Adrenal gland (tissue), 12 donors: ENCODE results near the gene TRIAP1. TPM values are rescaled to one million over a fixed set of nuclear protein-coding genes. Genes with fewer than 3 reads are reported as not detected.

Experiments used
- DNase-seq, 7 donors: peaks; one replicate each; pipeline ENCODE4 v3.0.0-alpha.2; 2019 to 2020
- H3K27ac ChIP-seq, 5 donors: fragments of 200-600 bp; sonication (generic) in 4 of 5; 1 replicate in 3 of 5; 2 replicates in 2 of 5; pipeline versions ENCODE4 v1.5.1 to v1.8.0; 2016 to 2020; ENCODE audit warnings: mild to moderate bottlenecking in 1 of 5
- H3K27me3 ChIP-seq: fragments of 200-600 bp; 2 replicates; pipeline ENCODE4 v1.8.0; 2021
- H3K36me3 ChIP-seq, 2 donors: fragments of 200-600 bp; replicated peaks in 1 of 2; 1 replicate in 1 of 2; 2 replicates in 1 of 2; pipeline versions ENCODE4 v1.5.1 to v1.8.0; 2018 to 2022
- H3K4me1 ChIP-seq, 2 donors: fragments of 200-600 bp; replicated peaks in 1 of 2; 1 replicate in 1 of 2; 2 replicates in 1 of 2; pipeline versions ENCODE4 v1.5.1 to v1.8.0; 2018 to 2021
- H3K4me3 ChIP-seq, 4 donors: fragments of 200-600 bp; sonication (generic) in 3 of 4; one replicate each; pipeline ENCODE4 v1.5.1; 2016 to 2018
- H3K9me3 ChIP-seq, 3 donors: fragments of 200-600 bp; sonication (generic) in 1 of 3; replicated peaks in 1 of 3; 1 replicate in 2 of 3; 2 replicates in 1 of 3; pipeline versions ENCODE4 v1.5.1 to v1.8.0; 2016 to 2021
- POLR2A ChIP-seq, 2 donors: fragments of 450-650 bp; IDR thresholded peaks; one replicate each; pipeline ENCODE4 v1.6.1; 2017; ENCODE audit warnings: antibody characterized with exemption in 2 of 2, mild to moderate bottlenecking in 2 of 2, moderate library complexity in 1 of 2
- WGBS, 4 donors: extraction: QIAGEN DNeasy Blood & Tissue Kit in 2 of 4; methylation state at CpG; one replicate each; pipeline versions ENCODE4 v1.1.5 to v1.1.7; 2013 to 2017; 5-methylcytosine and 5-hydroxymethylcytosine counted together
- intact Hi-C, 2 donors: fragments of 100-400 bp; cut with DNase I; formaldehyde crosslinking; loops; one replicate each; pipeline versions ENCODE4 v1.14.1 to v1.15.0; 2022 to 2023
- polyA plus RNA-seq, 3 donors: library from polyadenylated mRNA; stranded (reverse); fragments of 200-250 nt in 2 of 3; fragments of 350-450 nt in 1 of 3; fragmentation: Illumina TruSeq in 1 of 3; extraction: RNeasy Lipid Tissue Mini Kit (QIAGEN cat#74804) in 1 of 3; gene quantifications; one replicate each; pipeline ENCODE4 v1.2.3, GENCODE V29; 2013 to 2014
- total RNA-seq, 9 donors: library from RNA; depleted of rRNA in 4 of 9; stranded (reverse); fragments of >200 nt in 4 of 9; fragments of 120-200 nt in 1 of 9; fragmentation: NEBNext Ultra II Directional in 1 of 9; extraction: Animal tissue kit (Norgen Biotek cat#: 25700) in 1 of 9; gene quantifications; one replicate each; pipeline versions ENCODE4 v1.1.0 to v1.2.4, GENCODE V29; 2013 to 2023
- TF ChIP-seq, protein P1 (sequence below), 6 experiments: fragments of 450-650 bp in 4 of 6; fragments of 200-600 bp in 2 of 6; sonication (generic) in 1 of 6; IDR thresholded peaks; 1 replicate in 5 of 6; 2 replicates in 1 of 6; pipeline versions ENCODE4 v1.5.1 to v1.8.0; 2016 to 2021; ENCODE audit warnings: antibody characterized with exemption in 6 of 6, mild to moderate bottlenecking in 2 of 6, moderate library complexity in 1 of 6
- donor health status: healthy with polysubstance abuse.
- donor health status: Bipolar disorder and iron deficiency.
- donor health status: DM: yes; HTN: yes; CAD: no.
- donor health status: DM: no; HTN: no; CAD: no.
- donor health status: DM: no; HTN: no; CAD: no.
- donor health status: DM: yes; HTN: yes; CAD: no.

The TRIAP1 gene
- total and polyA plus RNA-seq, 12 donors = 8.2 to 53.5 (median 19.9) TPM

DNA sequence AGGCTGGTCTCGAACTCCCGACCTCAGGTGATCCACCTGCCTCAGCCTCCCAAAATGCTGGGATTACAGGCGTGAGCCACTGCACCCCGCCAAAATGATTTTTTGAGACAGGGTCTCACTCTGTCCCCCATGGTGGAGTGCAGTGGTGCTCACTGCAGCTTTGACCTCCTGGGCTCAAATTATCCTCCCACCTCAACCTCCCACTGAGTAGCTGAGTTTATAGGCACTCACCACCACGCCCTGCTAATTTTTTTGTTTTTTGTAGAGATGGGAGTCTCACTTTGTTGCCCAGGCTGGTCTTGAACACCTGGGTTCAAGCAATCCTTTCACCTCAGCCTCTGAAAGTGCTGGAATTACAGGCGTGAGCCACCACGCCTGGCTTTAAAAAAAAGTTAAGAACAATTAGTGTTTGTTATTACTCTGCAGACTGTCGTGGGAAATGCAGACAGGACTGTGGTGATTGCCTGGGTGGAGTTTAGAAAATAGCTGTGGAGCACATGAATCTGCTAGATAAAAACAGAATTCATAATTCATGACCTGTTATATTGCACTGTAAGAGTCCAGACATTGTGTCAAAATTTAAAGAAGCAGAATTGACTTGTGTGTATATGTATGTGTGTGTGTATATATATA lies 17.5 kb downstream of the TRIAP1 start:
- intact Hi-C loops = no loop called here

DNA sequence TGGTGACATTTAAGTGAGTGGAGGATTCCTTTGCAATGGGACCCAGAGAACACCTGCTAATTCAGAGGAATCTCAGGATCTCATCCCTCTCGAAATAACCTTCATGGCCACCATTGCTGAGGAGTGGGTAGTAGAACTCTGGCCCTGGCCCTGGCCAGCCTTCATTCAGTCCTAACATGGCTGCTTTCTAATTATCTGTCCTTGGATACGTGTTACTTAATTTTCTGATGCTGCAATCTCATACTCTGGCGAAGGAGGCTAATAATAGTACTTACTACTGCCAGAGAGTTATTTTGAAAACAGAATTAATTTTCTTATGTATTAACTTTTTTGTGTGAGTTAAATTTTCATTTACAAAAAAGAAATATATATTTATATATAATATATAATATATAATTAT lies 20.4 kb downstream of the TRIAP1 start:
- no peaks in the 10 kb centered on the region for H3K36me3 ChIP-seq
- no peak overlapping the region for H3K4me3 ChIP-seq
- no peaks in the 10 kb centered on the region for H3K9me3 ChIP-seq
- TF ChIP-seq POLR2A (IDR thresholded peaks at IDR 0.05) = no peak
- TF ChIP-seq, protein P1, sequence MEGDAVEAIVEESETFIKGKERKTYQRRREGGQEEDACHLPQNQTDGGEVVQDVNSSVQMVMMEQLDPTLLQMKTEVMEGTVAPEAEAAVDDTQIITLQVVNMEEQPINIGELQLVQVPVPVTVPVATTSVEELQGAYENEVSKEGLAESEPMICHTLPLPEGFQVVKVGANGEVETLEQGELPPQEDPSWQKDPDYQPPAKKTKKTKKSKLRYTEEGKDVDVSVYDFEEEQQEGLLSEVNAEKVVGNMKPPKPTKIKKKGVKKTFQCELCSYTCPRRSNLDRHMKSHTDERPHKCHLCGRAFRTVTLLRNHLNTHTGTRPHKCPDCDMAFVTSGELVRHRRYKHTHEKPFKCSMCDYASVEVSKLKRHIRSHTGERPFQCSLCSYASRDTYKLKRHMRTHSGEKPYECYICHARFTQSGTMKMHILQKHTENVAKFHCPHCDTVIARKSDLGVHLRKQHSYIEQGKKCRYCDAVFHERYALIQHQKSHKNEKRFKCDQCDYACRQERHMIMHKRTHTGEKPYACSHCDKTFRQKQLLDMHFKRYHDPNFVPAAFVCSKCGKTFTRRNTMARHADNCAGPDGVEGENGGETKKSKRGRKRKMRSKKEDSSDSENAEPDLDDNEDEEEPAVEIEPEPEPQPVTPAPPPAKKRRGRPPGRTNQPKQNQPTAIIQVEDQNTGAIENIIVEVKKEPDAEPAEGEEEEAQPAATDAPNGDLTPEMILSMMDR (IDR thresholded peaks at IDR 0.05) = no peak
- 52 to 74% (median 61%) methylated on average over 3 of the region's 3 CpGs for WGBS, 4 donors
- no peak overlapping the region for H3K27ac ChIP-seq
- no peak for DNase-seq
- H3K27me3 ChIP-seq = no peaks in the 10 kb centered on the region
- intact Hi-C loops = no loop called here
- no peaks in the 10 kb centered on the region for H3K4me1 ChIP-seq

More for the DNA sequence above, 17.5 kb downstream of the TRIAP1 start:
- H3K36me3 ChIP-seq = no peaks in the 10 kb centered on the region
- no peak overlapping the region for H3K4me3 ChIP-seq
- no peaks in the 10 kb centered on the region for H3K4me1 ChIP-seq
- TF ChIP-seq, protein P1 (IDR thresholded peaks at IDR 0.05) = no peak
- no peaks in the 10 kb centered on the region for H3K9me3 ChIP-seq
- no peaks in the 10 kb centered on the region for H3K27me3 ChIP-seq
- WGBS, 4 donors = 56 to 66% (median 61%) methylated on average over 8 of the region's 8 CpGs
- H3K27ac ChIP-seq = no peak overlapping the region
- DNase-seq = no peak

DNA sequence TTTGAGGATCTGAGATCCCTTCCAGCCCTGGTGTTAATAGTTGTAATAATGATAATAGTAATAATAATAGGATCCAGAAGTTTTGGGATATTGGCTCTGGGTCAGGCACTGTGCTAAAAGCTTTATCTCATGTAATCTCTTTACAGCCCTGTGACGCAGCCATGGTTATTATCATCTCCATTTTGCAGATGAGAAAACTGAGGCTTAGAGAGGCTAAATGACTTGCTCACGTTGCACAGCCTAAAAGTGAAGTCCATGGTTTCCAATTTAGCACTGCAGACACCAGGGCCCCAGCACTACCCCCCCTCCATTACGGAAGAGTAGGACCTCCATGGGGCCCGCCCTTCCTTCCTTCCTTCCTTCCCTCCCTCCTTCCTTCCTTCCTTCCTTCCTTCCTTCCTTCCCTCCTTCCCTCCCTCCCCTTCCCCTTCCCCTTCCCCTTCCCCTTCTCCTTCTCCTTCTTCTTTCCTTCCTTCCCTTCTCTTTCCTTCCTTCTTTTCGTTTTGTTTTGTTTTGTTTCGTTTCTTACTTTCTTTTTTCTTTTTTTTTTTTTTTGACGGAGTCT lies 23.2 kb downstream of the TRIAP1 start:
- no peak overlapping the region for H3K4me3 ChIP-seq
- H3K27ac ChIP-seq = no peak overlapping the region
- no peaks in the 10 kb centered on the region for H3K4me1 ChIP-seq
- WGBS, 4 donors = 68 to 72% (median 70%) methylated on average over 7 of the region's 7 CpGs
- DNase-seq = no peak
- intact Hi-C loops = no loop called here
- H3K36me3 ChIP-seq = no peaks in the 10 kb centered on the region
- no peaks in the 10 kb centered on the region for H3K9me3 ChIP-seq
- no peaks in the 10 kb centered on the region for H3K27me3 ChIP-seq
- no peak for TF ChIP-seq POLR2A (IDR thresholded peaks at IDR 0.05)
- TF ChIP-seq, protein P1 (IDR thresholded peaks at IDR 0.05) = no peak

DNA sequence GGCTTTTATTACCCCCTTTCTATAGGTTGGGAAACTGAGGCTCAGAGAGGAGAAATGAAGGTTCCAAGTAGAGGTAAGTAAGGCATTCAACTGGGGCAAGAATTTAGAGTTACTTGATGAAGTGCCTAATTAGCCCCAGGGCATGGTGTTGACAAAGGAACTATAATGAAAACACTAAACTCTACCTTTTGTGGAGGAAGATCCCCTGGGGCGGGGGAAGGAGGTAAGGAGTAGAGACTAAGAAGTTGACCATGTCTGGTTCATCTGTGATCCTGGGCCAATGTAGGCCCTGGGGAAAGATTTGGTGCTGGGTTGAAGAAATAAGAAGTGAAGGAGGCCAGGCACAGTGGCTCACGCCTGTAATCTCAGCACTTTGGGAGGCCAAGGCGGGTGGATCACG lies 24.5 kb downstream of the TRIAP1 start:
- TF ChIP-seq, protein P1 (IDR thresholded peaks at IDR 0.05) = no peak
- no peak for TF ChIP-seq POLR2A (IDR thresholded peaks at IDR 0.05)
- no peaks in the 10 kb centered on the region for H3K27me3 ChIP-seq
- no peaks in the 10 kb centered on the region for H3K4me1 ChIP-seq
- no peaks in the 10 kb centered on the region for H3K36me3 ChIP-seq
- no peaks in the 10 kb centered on the region for H3K9me3 ChIP-seq
- DNase-seq = no peak
- no peak overlapping the region for H3K4me3 ChIP-seq
- 82 to 90% (median 88%) methylated on average over 1 to 4 of the region's 4 CpGs for WGBS, 4 donors
- no peak overlapping the region for H3K27ac ChIP-seq
- intact Hi-C loops = no loop called here
